GM21786 (cell line): Measurements from ENCODE around the gene ACOT11.
"Not testable (repeated sequence)": the region's sequence is repeated elsewhere in the genome, so short reads cannot be mapped to it uniquely, and the experiment has no call there.

Experiments used
- ATAC-seq: cut with Tn5 transposase; IDR thresholded peaks from one replicate; pipeline ENCODE4 v1.9.1; 2021; ENCODE audit not compliant: unreplicated experiment

ACOT11 gene

DNA sequence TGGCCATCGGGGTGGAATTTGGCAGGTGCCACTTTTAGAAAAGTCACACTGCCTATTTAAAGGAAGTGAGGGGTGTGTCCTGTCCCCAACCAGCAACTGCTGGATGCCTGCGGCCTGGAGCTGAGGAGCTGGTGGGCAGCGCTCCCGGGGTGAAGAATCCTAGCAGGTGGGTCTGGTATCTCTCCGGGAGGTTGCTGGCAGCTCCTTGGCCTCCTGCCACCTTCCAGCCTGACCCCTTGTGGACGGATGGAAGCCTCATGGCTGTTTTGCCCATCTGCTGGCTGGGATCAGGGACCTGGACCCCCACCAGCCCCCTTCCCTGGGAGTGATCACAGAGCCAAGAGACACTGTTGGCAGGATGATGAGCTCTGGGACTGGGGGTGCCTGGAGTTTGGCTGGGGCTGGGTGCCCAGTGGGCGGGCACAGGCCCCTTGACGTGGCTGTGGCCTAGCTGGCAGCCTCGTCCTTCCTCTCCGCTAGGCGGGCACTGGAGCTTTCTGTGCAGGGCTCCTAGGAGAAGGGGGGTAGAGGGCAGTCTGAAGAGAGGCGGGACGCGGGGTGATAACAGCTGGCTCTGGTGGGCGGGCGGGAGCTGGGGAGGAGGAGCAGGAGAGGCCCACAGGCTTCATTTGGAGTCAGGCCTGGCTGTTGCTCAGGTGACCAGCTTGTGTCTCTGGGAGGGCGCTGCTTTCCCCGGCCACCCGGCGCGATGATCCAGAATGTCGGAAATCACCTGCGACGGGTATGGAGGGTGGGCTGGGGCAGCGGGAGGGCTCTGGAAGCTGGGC, at the start of gene ACOT11:
TSS of gene ACOT11 (plus strand) at position 628 of the 788 bp plus-strand sequence. CDS start at position 710, 82 bp downstream.
- no peak for ATAC-seq

DNA sequence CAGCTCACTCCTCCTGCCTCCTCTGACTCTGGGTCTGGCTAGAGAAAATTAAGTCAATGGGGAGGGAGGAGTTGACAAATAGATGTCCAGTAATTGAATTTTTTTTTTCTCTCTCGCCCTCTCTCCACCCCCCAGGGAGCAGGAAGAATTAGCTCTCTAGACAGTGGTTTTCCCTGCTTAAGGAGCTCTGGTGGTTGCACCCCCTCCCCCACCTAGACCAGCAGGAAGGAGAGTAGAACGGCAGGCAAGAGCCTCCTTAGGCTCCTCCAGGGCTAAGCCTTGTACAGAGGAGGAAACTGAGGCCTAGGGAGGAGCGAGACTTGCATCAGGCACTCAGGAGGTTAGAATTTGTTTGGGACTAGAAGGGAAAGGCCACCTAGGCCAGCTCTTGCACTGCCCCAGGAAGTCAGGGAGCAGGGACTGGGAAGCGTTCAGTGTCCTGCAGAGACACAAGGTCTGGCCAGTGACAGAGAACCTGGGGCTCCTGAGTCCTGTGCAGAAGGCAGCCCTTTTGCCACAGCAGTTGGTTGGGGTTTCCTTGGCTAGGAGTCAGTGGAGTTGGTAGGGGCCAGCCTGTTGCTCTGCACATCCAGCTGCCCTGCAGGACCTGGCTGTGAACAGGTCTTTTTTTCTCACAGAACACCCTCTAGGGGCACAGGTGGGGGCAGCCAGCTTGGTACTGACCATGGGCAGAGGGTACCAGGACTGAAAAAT, 49.5 kb upstream of the ACOT11 start:
- no peak for ATAC-seq

DNA sequence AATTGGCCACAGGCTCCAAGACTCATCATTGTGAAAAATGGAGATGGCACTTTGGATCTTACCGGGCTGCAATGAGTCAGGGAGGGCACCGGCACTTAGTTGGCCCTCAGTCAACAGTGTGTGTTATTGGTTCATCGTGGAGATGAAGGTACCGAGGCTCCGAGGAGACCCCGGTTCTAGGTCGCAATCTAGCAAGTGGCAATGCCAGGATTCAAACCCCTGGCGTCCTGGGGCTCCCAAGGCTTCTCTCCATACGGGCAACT, 49.0 kb upstream of the ACOT11 start:
- ATAC-seq, result no peak

DNA sequence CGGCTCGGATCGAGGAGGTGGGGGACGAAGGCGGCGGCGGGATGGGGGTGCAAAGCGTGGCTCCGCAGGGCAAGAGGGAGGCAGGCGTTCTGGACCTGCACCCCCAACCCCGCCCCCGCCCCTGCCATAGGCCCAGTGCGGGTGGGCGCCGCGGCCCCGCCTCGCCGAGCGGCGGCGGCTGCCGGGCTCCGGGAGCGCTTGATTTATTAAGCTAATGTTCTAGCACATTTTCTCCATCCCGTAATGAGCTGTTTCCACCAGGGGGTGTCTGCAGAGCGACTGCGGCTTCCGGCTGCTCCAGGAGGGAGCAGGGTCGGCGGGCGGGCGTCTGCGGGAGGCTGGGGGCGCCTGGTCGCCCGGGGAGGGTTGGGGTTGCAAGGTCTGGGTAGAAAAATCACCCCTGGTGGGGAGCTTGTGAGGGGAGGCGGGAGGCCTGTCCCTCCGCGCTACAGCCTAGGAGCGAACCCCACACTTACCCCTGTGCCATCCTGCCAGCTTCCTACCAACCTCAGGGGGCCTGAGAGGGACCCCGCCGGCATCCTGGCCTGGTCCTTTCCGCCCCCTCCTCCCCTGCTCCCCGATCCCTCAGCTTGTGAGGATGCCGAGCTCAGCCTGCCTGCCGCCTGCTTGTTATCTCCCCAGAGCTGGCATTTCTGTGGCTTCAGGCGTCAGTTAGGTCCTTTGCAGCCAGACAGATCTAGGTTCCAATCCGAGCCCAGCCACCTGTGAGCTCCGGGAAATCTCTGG, 48.5 kb upstream of the ACOT11 start:
- ATAC-seq, result no peak

DNA sequence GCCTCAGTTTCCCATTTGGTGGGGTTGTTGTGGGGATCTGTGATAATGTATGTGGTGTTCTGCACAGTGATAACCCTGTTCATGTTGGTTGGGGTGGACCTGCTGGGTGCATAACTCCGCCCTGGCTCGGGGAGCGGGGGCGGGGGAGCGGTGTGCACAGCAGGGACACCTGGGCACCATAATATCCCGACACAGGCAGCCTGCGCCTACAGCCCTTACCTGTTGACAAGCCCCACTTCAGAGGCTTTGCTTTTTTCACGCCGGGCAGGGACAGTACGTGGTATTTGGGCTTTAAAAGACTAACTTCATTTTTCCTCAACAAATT, 48.0 kb upstream of the ACOT11 start:
- ATAC-seq, result no peak

DNA sequence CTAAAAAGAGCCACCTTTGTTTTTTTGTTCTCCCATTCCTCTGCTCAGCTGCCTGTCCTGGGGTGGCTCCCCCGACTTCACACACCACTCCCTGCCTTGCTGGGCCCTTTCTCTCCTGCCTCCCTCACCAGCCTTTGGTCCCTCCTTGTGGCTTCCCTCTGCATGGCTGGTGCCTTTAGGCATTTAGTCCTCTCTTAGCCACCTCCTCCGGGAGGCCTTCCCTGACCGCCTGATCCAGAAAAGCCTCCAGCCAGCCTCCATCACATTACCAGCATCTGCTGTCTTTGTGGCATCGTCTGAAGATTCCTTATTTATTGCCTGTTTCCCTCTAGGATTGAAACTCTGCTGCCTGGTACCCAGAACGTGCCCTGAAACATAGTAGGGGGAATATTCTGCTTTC, 46.2 kb upstream of the ACOT11 start:
- ATAC-seq, result no peak

DNA sequence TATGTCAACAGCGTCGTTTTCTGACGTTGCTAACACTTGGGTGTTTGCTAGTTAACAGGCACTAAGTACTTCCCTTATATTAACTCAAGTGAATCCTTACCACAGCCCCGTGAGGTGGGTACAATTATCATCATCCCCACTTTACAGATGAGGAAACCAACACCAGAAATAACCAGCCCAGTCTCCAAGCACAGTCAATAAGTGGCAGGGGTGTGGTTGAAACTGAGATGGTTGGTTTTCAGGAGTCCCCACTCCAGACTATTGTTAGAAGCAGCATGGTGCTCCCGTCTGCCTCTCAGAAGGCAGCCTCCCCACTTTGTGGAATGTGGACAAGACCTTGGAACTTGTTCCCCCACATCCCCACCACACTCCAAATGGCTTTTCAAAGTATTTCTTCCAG, 45.7 kb upstream of the ACOT11 start:
- ATAC-seq, result no peak

DNA sequence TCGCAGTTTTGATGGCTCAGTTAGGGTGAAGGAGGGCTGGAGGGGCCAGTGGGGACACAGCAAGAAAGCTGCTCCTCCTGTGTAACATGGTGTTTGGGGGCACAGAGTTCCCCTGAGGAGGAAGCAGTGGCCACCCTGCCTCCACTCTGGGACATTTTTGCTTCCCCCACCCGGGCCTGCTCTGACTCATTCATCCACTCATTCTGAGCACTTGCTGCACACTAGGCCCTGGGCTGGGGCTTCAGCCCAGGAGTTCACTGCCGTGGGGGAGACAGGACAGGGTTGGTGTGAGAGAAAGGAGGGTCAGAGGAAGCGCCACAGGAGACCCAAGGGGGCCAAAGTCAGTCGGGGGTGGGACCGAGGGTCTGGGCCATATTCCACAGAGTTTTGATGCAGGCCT, 41.4 kb upstream of the ACOT11 start:
- ATAC-seq, result no peak

DNA sequence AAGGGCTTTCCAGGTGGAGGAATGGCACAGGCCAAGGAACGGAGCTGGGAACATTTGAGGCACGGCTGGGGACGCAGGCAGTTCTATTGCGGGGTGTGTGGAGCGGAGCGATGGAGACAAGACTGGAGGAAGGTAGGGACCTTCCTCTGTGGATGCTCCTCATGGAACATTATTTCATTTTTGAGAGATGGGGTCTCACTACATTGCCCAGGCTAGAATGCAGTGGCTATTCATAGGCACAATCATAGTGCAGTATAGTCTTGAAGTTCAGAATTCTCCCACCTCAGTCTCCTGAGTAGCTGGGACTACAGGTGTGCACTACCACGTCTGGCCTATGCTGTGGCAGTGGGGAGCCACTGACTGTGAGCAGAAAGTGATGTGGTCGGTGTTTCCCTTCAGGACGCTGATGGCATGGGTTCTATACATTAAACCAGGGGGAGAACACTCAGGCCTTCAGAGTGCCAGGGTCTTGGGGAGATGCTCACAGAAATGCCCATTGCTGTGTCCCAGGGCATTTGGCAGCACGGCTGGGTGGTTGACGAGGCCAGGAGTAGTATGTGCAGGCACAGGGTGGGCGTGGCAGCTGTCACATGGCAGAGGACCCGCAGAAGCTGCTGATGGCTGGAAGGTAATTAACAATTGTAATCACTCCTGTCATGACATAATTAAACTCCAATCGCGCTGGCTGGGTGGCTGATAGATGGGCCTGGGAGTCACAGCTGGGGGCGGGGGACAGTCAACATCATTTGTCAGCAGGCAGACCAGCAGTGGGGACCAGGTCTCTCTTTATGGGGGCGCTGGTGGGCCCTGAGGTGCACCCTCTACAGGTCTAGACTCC, 40.8 kb upstream of the ACOT11 start:
- ATAC-seq, result no peak

DNA sequence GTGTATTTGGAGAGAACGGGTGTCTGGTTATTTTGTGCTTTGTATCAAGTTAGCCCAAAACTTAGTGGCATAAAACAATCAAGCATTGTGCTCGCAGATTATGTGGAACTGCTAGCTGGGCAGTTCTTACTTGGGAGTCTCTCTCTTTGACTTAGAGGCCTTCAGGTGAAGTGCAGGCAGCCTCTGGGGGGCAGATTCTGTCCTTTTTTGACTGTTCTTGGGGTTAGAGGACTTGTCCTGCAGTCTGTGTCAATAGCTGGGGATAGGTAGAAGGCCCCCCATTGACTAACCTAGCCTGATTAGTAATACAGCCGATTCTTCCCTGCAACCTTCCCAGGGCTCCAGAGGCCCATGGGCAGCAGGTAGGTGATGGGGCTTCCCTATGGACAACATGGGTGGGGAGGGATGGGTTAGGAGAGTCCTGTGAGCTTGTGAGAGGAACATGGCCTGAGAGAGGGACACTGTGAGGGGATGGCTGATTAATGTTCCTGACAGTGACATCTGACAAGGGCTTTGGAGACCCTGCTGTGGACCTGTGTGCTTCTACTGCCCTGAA, 37.2 kb upstream of the ACOT11 start:
- no peak for ATAC-seq

DNA sequence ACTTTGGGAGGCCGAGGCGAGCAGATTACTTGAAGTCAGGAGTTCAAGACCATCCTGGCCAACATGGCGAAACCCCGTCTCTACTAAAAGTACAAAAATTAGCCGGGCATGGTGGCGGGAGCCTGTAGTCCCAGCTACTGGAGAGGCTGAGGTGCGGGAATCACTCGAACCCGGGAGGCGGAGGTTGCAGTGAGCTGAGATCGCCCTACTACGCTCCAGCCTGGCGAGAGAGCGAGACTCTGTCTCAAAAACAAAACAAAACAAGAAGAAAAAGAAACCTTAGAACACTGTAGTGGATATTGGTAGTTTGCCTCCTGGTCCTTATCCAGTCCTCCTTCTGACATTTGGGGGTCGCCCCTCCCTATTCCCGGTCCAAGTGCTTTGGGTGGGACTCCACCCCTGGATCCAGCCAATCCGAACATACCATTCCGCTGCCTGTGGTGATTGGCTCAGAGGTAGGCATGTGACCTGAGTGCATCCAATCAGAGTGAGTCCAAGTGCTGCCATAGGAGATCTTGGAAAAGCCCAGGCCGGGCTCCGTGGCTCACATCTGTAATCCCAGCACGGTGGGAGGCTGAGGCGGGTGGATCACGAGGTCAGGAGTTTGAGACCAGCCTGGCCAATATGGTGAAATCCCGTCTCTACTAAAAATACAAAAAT, 34.0 kb upstream of the ACOT11 start:
- ATAC-seq, result not testable (repeated sequence)

DNA sequence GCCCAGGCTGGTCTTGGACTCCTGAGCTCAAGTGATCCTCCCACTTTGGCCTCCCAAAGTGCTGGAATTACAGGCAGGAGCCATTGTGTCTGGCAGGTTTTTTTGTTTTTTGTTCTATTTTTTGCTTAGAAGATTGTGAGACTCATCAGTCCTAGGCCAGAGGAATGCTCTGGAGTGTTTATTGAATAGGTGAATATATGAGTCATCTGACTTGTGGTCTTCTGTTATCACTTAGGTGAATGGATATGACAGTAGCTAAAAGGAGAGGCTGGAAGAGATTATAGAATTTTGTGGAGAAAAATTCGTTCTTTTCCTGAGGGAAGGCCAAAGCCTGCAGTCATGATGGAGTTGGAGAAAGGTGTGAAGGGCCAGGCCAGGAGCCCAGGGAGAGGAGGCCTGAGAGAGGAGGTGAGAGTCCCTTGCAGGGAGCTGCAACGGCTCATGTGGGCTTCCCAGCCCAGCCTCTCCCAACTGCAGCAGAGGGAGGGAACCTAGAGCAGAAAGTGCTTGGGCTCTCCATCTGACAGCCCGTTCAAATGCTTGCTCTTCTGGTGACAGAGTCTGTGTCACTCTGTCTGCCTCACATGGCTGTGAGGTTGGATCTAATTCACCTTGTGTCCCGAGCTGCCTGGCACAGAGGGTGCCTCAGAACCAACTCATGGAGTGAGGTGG, 31.6 kb upstream of the ACOT11 start:
- ATAC-seq, result no peak

DNA sequence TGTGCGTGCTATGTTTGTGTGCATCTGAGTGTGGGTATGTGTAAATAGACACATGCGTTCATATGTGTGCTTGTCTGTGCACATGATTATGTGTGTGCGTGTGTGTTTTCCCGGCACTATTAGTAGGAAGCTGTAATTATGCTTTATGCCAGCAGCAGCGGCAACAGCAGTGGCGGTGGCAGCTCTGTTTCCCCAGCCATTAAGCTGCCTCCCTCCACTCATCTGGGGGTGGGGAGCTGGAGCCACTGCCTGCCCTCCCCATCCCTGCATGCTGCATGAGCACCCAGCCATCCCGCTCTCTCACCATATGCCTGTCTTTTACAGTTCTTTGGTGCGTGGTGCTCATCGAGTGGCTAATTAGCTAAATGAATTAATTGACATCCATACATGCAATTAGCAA, 30.5 kb upstream of the ACOT11 start:
- no peak for ATAC-seq

DNA sequence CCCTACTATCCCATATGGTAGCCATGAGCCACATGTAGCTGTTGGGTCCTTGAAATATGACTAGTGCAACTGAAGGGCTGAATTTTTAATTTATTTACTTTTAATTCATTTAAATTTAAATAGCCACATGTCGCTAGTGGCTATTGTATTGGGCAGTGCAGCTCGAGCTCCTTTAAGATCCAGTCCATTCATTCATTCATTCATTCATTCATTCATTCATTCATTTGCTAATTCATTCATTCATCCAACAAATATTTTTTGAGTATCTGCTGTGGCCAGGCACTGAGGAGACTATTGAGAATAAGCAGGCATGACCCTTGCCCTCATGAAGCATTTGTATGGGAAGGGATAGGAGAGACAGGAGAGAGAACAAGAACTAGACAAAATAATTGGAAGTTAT, 29.5 kb upstream of the ACOT11 start:
- no peak for ATAC-seq

DNA sequence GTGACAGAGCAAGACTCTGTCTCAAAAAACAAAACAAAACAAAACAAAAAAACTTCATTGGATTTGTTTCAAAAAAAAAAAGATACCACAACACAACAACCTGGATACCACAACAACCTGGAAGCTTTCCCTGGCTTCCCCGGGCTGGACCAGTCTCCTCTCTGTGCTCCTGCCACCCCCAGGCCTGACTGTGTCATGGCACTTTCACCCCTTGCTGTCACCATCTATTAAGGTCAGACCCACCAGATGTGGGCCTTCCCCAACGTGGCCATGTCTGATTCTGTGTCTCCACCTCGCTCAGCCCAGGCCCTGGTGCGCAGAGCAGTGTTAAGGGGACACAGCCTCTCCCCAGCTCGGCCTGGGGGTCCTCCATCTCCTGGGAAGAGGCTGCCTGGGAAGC, 28.3 kb upstream of the ACOT11 start:
- no peak for ATAC-seq

DNA sequence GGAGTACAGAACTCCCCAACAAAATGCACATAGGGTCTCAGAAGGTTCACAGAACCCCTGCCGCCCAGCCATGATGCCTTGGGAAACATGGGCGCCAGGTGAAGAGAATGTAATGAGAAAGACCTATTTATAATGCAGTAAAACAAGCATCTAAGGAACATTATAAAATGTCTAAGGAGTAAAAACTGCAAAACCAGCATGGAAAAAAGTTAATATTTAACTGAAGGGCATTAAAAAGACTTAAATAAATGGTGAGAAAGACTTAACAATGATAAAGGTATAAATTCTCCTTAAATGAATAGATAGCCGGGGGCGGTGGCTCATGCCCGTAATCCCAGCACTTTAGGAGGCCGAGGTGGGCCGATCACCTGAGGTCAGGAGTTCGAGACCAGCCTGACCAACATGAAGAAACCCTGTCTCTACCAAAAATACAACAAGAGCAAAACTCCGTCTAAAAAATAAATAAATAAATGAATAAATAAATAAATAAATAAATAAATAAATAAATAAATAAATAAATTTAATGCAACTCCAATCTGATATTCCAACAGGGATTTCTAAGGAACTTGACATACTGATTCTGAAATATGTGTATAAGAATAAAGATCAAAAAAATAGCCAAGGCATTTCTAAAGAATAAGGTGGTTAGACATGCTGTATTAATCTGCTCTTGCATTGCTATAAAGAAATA, 27.3 kb upstream of the ACOT11 start:
- ATAC-seq, result no peak

DNA sequence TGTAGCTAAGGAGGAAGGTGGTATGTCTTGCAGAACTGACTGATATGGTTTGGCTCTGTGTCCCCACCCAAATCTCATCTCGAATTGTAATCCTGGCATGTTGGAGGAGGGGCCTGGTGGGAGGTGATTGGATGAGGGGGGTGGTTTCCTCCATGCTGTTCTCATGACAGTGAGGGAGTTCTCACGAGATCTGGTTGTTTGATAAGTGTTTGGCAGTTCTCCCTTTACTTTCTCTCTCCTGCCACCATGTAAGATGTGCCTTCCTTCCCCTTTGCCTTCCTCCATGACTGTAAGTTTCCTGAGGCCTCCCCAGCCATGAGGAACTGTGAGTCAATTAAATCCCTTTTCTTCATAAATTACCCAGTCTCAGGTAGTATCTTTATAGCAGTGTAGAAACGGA, 21.5 kb upstream of the ACOT11 start:
- ATAC-seq, result not testable (repeated sequence)

DNA sequence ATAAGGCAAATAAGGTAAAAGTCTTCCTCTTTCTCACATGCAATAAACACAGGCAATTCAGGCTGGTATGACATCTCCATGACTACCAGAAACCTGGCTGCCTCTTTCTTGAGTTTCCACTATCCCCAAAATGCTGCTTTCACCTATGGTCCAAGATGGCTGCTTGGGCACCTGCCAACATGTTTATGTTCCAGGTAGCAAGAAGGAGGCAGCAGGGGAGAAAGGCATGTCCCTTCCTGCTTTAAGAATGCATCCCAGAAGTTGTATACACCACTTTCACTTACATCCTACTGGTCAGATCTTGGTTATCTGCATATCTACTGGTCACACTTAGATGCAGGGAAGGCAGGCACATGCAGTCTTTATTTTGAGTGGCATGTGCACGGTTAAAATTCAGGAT, 19.4 kb upstream of the ACOT11 start:
- ATAC-seq, result no peak

DNA sequence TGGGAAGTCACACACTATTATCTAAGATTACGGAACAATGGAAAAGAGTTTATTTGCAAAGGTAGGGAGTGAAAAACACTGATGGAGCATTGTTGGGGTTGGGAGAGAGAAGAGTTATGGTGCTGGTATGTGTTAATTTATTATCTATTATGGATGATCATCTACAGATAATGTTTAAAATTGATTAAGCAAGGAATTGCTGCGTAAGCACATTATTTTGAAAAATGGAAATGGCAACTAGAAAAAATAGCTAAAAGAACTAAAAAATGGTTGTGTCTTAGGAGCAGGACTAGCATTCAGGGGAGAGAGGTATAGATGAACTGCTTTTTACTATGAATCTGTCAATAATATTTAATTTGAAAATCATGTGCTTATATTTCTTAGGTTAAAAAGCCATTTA, 16.0 kb upstream of the ACOT11 start:
- no peak for ATAC-seq
